HG03064 (cell line): Measurements from ENCODE around the gene C1QC.

Source experiments
- ATAC-seq: cut with Tn5 transposase; IDR thresholded peaks from one replicate; pipeline ENCODE4 v1.9.1; 2021; ENCODE audit warnings: low read depth; ENCODE audit not compliant: unreplicated experiment

C1QC gene

DNA sequence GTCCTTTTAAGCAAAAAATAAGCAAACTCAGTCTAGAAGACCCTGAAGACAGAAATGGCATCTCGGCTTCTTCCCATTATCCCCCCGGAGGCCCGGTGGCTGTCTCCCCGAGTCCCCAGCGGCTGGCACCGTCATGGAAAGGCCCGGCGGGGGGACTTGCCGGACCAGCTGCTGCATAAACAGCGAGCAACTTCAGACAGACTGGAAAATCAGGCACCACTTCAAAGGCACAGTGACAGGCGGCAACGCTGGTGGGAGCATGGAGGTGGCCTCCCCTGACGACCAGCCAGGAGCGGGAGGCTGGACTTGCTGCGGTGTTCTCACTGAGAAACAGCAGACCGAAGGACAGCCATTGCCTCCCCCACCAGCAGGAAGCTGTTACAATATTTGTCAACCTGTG is 25.4 kb upstream of the C1QC start:
- ATAC-seq: no peak

DNA sequence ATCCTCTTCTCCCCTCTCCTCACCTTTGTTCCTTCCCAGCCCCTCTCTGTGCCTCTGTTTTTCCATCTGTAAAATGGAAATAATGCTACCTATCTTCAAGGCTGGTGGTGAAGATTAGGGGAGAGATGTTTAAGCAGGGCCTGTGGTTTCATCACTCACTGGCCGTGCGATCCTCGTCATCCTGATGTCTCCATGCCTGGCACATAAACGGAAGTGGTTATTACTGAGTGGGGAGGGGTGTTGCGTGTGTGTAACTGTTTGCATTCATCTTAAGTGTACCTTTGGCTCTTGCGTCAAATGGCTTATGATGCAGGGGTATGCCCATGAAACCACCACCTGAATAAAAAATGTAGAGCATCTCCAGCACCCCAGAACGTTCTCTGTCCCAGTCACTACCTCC is 24.2 kb upstream of the C1QC start:
- no peak for ATAC-seq

DNA sequence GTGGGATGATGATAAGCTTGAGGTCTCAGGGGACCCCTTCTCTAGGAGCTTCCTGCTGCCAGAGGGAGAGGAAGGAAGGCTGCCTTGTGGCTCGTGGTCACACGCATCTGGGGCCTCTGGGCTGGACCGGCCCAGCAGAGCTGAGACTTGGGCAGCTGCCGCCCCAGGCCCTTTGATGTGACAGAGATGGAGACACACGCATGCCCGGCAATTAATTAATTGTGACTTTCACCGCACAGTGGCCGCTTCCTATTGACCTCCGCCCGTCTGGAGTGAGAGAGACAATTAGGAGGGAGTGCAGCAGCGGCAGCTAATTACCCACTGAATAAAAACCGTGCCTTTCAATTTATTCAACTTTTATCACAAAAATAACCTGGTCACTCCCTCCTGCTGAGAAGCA is 23.6 kb upstream of the C1QC start:
- ATAC-seq: no peak

DNA sequence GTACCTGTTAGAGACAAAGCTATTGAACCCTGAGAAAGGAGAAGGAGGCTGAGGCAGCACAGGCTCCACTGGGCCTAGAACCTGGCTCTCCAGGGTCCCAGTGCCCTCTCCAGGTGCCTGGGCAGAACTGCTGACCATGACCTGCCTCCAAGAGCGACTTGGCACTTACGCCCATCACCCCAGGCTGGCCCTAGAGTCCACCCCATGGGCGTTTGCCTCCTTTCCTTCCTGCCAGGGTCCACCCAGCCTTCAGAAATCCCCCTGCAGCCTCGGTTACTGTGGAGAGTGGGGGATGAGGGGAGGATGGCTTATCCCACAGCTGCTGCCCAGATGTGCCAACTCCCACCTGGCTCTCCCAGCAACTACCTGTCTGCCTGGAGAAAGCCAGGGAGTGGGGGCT is 21.7 kb upstream of the C1QC start:
- ATAC-seq: no peak

DNA sequence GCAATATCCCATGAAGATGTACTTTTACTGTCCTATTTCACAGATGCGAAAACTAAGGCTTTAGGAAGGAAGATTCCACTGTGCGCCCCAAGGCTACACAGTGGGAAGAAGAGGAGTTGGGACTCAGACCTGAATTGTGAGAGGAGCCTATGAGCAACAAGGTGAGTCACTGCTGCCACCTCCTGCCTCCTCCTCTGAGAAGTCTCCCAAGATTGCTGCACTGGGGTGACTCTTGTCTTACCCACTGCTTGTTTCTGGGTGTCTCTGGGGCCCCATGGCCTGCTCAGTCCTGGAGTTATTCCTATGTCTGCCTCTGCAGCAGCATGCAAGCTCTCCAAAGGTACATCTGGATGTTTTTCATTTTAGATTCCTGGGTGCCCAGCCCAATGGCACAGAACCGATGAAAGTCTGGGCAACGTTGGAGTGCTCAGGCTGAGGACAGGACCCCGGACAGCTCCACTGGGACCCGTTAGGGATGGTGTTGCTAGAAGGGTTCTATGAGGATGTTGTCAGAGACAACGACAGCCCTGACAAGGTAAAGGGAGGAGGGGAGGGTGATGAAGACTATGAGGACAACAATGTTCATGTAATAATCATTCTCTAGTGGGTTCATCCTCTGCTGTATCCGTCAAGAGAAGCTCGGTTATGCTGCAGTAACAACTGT is 18.0 kb upstream of the C1QC start:
- no peak for ATAC-seq

DNA sequence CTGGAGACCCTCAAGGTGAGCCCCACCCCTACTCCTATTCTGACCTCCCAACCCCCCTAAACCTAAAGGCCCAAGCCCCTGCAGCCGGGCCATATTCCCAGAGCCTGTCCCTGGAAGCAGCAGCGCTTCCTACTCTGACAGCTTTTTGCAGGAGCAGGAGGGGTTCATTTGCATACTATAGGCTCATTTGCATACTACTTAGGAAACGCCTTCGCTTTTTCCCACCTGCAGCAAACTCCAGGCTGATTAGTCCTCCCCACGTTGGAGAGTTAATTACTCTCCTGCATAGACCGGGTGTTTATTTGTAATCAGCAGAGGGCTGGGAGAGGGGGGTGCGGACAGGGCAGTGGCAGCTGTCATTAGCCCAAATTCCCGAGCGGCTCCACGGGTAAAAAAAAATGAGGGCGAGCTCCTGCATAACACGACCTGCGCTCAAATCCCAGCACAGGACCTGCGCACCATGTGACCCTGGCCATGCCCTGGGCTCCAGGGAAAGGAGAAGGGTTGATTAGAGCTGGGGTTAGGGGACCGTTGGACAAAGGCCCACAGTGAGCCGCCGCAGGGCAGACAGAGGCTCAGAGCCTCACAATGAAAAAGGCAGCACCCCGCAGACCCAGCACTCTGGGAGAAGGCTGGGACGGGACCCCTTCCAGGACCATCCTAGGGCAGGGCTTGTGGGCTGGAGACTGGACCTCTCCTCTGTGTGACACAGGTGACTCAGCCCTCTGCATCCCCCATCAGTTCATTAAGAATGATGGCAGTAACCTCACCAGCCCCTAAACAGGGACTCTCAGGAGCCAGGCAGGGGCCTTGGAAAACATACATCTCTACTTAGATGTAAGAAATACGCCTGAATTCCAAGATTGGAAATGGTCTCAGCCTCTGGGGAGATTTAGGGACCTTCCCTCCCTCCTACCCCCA is 16.9 kb upstream of the C1QC start:
- ATAC-seq: no peak

DNA sequence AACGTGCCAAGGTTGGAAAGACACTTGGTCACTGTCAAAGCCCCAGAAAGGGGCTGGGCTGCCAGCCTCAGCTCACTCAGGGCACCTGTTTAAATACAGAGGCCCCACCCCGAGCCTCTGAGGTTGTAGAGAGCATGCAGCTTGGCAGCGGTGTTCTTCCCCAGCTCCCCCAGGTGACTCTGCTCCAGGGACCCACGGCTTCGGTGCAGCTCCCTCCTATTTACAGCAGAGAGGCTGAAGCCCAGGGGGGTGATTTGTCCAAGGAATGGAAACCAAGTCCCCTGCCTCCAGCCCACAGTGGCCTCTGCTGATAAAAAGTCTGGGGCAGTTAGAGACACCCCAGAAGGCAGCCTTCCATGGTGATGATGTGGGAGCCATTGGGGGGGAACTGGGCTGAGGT is 16.1 kb upstream of the C1QC start:
- ATAC-seq: no peak

DNA sequence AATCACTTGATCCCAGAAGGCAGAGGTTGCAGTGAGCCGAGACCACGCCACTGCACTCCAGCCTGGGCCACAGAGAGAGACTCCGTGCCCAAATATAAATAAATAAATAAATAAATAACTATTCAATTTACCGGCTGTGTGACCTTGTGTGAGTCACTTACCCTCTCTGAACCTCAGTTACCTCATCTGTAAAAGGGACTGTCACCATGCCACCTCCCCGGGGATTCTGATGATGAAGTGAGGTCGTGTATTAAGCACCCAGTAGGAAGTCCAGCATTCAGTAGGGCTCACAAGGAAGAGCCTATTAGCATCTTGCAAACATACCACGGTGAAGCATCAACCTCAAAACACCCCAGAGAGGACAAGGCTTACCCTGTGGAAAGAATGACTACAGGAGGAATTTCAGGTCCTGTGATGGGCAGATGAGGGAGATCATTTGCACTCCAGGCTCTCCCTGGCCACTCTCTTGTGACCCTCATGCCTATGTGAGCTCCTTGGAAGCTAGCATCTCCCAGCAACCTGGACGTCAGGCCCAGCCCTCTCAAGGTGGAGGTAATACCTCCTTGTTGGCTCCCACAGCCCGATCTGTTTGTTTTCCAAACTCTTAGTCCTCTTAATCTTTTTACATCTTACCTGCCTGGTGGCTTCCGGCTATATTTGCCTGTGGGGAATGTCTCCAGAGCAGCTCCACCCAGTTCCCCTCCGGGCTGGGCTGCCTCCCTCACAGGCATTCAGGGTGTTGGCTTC is 14.6 kb upstream of the C1QC start:
- ATAC-seq: no peak

DNA sequence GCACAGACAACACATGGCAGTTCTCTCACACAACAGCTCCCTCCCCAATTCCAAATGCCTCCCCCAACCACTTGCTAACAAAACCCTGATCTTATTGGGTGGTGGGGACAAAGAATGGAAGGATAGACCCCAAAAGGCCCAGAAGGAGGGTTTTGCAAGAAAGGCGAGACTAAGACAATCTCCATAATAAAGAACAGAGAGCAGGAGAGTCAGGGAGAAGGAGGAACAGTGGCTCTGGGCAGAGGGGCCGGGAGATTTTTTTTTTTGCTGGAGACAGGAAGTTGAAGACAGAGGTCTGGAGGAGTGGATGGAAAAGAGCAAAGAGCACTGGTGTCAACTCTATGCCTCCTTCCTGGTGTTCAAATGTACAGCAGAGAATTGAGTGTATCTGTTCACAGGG is 13.5 kb upstream of the C1QC start:
- no peak for ATAC-seq

DNA sequence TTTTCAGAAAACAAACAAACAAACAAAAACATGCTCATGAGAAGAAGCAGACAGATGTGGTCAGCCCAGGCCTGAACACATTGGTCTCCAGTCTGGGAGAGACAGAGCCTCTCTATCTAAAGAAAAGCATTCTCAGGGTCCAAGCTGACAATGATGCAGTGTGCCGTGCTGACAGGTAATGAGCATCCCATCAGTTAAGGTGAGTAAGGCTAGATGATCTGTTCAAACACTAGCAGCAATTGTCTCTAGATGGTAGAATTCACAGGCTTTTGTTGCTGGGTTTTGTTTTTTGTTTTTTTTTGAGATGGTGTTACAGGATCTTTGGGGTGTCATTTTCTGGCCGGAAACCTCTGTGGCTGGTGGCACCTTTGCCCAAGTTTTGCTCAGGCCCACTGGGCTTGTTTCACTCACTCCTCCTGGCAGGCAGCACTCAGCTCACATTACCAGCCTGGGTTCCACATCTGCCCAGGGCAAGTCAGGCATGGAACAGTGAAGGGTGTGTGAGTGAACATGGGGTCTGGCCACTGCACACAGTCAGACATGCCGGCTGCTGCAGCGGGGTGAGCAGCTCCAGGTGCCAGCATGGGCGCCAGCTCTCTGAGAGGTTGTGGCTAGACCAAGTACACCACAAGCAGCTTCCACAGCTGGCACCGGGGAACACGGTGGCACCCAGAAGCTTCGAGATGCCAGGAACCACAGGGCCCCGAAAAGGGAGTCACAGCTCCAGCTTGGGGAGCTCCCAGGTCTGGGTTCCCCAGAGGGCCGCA is 9.6 kb upstream of the C1QC start:
- no peak for ATAC-seq

DNA sequence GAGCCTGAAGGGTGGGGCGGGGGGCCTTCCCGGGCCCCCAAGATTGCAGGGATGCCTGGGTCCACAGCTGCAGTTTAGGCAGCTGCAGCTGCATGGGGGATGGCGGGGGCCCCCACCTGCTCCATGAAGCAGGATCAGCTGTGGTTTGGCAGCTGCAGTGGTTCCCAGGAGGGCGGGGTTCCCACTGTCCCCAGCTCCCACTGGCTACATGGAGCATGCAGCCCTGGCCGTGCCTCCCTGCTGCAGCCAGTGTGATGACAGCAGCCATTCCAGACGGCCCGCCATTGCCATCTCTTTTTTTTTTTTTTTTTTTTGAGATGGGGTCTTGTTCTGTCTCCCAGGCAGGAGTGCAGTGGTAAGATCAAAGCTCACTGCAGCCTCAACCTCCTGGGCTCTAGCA is 8.0 kb upstream of the C1QC start:
- no peak for ATAC-seq

DNA sequence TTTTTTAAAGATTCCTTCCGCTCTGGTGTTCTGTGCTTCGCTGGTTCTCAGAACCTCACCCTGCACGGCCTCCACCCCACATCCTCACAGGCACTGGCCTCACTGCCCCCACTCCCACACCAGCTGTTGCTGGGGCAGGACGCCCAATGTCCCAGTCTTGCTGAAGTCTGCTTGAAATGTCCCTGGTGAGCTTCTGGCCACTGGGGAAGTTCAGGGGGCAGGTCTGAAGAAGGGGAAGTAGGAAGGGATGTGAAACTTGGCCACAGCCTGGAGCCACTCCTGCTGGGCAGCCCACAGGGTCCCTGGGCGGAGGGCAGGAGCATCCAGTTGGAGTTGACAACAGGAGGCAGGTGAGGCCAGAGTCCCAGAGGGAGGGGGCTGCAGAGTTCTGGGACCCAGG is 7.1 kb upstream of the C1QC start, which contains the start of gene C1QA:
Gene C1QA, plus strand, starts transcription at position 276 of the 400 bp plus-strand sequence. CDS start 989 bp downstream, outside the sequence.
- ATAC-seq: no peak

DNA sequence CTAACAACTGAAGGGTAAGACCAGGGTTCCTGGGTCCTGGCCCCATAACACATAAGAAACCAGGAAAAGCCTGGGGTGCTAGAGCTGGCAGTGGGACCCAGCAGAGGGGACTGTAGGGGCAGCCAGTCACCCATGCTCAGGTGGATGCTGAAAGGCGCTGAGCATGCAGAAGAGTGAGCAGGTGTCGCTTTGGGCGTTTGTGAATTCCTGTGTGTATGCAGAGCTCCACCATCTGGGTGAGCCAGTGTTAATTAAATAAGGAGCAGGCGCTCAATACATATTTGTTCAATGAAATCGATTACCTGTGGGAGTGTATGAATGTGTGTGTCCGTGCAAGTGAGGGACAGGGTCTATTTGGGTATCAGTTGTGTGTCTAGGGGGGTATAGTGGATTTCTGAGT is 6.5 kb upstream of the C1QC start:
- no peak for ATAC-seq

DNA sequence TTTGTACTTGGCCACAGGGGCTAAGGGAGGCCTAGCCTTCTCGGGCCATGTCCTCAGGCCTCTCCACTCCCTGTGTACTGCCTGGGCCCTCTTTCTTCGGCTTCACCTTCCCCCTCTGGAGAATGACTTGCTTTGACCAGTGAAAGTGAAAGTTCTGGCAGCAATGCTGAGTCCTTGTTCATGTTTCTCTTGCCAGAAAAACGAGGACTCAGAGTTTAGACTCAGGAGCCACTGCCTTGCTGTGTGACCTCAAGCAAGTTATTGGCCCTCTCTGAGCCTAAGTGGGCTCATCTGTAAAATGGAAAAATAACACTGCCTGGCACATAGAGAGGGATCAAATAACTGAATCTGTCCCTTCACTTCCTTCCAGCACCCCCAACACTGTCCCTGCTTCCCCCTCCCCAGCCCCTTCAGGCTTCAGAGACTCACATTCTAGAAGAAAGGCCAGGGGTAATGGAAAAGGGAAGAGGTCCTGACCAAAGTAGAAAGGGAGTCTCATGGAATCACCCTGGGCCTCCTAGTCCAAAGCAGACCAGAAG is 5.5 kb upstream of the C1QC start:
- ATAC-seq: no peak

DNA sequence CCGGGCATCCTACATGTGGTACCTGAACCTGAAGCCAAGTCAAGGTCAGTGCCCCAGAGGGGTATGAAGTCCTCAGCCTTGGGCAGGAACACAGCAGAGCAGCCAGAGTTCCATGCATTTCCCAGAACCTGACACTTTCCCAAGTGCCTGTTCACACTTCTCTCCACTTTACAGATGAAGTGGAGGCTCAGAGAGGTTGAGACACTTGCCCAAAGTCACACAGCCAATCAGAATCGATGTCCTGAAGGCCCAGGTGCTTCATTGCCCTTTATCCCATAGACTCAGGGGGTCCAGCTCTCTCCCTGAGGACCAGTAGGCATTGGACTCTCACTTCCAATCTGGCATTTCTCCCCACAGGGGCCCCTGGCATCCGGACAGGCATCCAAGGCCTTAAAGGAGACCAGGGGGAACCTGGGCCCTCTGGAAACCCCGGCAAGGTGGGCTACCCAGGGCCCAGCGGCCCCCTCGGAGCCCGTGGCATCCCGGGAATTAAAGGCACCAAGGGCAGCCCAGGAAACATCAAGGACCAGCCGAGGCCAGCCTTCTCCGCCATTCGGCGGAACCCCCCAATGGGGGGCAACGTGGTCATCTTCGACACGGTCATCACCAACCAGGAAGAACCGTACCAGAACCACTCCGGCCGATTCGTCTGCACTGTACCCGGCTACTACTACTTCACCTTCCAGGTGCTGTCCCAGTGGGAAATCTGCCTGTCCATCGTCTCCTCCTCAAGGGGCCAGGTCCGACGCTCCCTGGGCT is 4.8 kb upstream of the C1QC start:
- ATAC-seq: no peak

DNA sequence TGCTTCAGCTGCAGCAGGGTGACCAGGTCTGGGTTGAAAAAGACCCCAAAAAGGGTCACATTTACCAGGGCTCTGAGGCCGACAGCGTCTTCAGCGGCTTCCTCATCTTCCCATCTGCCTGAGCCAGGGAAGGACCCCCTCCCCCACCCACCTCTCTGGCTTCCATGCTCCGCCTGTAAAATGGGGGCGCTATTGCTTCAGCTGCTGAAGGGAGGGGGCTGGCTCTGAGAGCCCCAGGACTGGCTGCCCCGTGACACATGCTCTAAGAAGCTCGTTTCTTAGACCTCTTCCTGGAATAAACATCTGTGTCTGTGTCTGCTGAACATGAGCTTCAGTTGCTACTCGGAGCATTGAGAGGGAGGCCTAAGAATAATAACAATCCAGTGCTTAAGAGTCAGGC is 4.1 kb upstream of the C1QC start:
- no peak for ATAC-seq

DNA sequence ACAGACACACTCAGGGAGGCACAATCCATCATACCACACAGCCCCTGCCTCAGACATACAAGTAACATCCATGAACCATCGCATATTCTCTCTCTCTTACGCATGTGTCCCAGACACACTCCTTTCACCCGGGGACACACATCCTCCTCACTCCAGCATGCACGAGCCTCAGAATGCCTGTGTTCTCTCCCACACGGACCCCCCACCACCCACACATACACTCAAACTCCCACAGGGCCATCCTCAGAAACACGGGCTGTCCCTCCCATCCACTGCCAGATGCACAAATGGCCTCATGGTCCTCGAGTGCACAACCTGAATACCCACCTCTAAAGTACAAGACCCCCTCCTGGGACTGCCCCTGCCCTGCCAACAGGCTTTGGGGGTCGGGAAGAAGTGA is 2.2 kb upstream of the C1QC start:
- no peak for ATAC-seq

DNA sequence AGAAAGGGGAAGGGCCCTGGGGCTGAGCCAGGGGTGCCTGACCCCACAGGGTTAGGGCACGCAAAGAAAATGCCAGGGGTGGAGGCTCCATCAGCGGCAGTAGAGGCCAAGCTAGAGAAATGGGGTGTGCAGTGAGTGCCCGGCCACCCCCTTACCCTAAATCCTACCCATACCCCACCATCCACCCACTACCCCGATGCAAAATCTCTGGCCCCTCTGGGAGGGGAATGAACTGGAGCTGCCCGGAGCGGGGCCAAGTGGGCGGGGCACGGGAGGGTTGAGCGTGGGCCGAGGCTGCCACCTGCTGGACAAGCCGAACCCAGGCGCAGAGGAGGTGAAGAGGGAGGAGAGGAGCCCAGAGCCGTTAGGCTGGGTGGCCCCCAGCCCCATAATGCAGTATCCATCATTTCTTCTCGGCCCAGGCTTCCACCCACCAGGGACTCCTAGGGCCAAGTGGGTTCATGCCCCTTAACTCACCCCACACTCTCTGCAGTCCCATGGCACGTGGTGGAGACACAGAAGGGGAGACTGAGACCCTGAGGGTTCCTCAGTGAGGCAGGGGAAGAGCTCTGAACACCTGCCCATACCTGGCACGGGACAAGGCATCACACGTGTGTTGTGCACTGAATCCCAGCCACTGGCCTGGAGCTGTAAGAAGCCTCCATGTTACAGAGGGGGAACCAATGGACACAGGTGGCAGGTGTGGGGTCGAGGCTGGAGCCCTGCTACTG is 1.4 kb upstream of the C1QC start:
- ATAC-seq: no peak

DNA sequence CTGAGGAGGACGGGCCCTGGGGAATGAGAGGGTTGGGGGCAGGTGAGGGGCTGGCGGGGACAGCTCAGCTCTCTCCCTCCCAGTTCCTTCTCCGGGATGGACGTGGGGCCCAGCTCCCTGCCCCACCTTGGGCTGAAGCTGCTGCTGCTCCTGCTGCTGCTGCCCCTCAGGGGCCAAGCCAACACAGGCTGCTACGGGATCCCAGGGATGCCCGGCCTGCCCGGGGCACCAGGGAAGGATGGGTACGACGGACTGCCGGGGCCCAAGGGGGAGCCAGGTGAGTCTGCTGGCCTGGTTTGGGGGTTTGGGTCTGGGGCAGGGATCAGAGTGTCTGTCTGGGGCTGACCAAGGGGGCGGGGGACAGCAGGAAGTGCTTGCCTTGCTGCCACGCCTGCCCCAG is 495 bp downstream of the C1QC start:
- no peak for ATAC-seq
